H1 (cell line): Measurements from ENCODE around the gene EVI2B. TPM values are rescaled to one million over a fixed set of nuclear protein-coding genes. Genes with fewer than 3 reads are reported as not detected.

Source experiments
- CTCF ChIA-PET: fragments of 300-600 bp; sonication (Branson Sonifier 250); formaldehyde crosslinking; loops from one replicate; lab custom pipeline; 2021; ENCODE audit not compliant: partially characterized antibody; lab: Charles Lee
- POLR2A ChIA-PET: fragments of 300-600 bp; sonication (Branson Sonifier 250); formaldehyde crosslinking; loops from one replicate; lab custom pipeline; 2021; ENCODE audit warnings: inconsistent platforms; ENCODE audit not compliant: partially characterized antibody; lab: Charles Lee
- DNase-seq, 2 experiments: peaks; one replicate each; pipeline versions ENCODE4 v3.0.0 to v3.0.0-alpha.2; 2010 to 2022; ENCODE audit warnings: low spot score in 2 of 2, low read depth in 1 of 2, mixed read lengths in 1 of 2
- FAIRE-seq: peaks from 2 replicates; lab custom pipeline; 2011; peaks lifted over from hg19 to GRCh38; lab: Jason Lieb, UNC
- H2AFZ ChIP-seq: 2 replicates; pipeline ENCODE4 v1.8.1; 2012; ENCODE audit warnings: low read length, inconsistent platforms
- H2AK5ac ChIP-seq: 2 replicates; pipeline ENCODE4 v1.6.1; 2013; ENCODE audit warnings: low read depth, low read length
- H2BK120ac ChIP-seq: replicated peaks from 2 replicates; pipeline ENCODE3; 2013; ENCODE audit warnings: low read depth, low read length, inconsistent platforms
- H2BK12ac ChIP-seq: 2 replicates; pipeline ENCODE4 v1.6.1; 2013; ENCODE audit warnings: low read depth, low read length
- H2BK15ac ChIP-seq: 2 replicates; pipeline ENCODE4 v1.6.1; 2013; ENCODE audit warnings: low read length
- H2BK20ac ChIP-seq: 2 replicates; pipeline ENCODE4 v1.6.1; 2013; ENCODE audit warnings: low read length
- H2BK5ac ChIP-seq: 2 replicates; pipeline ENCODE4 v1.6.1; 2013; ENCODE audit warnings: low read depth, low read length
- H3K14ac ChIP-seq: 2 replicates; pipeline ENCODE4 v1.6.1; 2013; ENCODE audit warnings: inconsistent platforms; ENCODE audit not compliant: insufficient read length
- H3K18ac ChIP-seq: 2 replicates; pipeline ENCODE4 v1.6.1; 2013; ENCODE audit warnings: low read length; ENCODE audit errors: extremely low read depth
- H3K23ac ChIP-seq: 2 replicates; pipeline ENCODE4 v1.6.1; 2013; ENCODE audit warnings: inconsistent platforms; ENCODE audit not compliant: insufficient read length
- H3K23me2 ChIP-seq: 2 replicates; pipeline ENCODE4 v1.6.1; 2013; ENCODE audit warnings: low read depth, low read length
- H3K27ac ChIP-seq: 2 replicates; pipeline ENCODE4 v1.6.1; 2011; ENCODE audit warnings: low read depth, low read length, inconsistent platforms
- H3K27me3 ChIP-seq, 4 experiments: replicated peaks in 1 of 4; 1 replicate in 1 of 4; 2 replicates in 3 of 4; pipeline versions ENCODE4 v1.6.1 to v1.8.1; 2011 to 2013; ENCODE audit warnings: low read length in 3 of 4, mild to moderate bottlenecking in 3 of 4, inconsistent platforms in 2 of 4, mixed read lengths in 2 of 4, moderate library complexity in 1 of 4; ENCODE audit not compliant: control insufficient read depth in 3 of 4, insufficient read depth in 3 of 4; ENCODE audit errors: extremely low read depth in 1 of 4
- H3K36me3 ChIP-seq, 4 experiments: 2 replicates each; pipeline versions ENCODE4 v1.6.1 to v1.8.1; 2011 to 2013; ENCODE audit warnings: mild to moderate bottlenecking in 4 of 4, low read length in 3 of 4, moderate library complexity in 2 of 4, control low read depth in 1 of 4, inconsistent platforms in 1 of 4; ENCODE audit not compliant: insufficient read depth in 4 of 4, control insufficient read depth in 2 of 4
- H3K4ac ChIP-seq: replicated peaks from 2 replicates; pipeline ENCODE3; 2013; ENCODE audit warnings: low read length, low read depth, mixed read lengths, inconsistent platforms; ENCODE audit not compliant: insufficient read length
- H3K4me1 ChIP-seq, 4 experiments: replicated peaks in 1 of 4; 1 replicate in 1 of 4; 2 replicates in 3 of 4; pipeline versions ENCODE4 v1.6.1 to v1.8.1; 2011 to 2013; ENCODE audit warnings: low read length in 3 of 4, inconsistent platforms in 2 of 4, mixed read lengths in 1 of 4; ENCODE audit not compliant: insufficient read depth in 4 of 4, control insufficient read depth in 3 of 4
- H3K4me2 ChIP-seq, 2 experiments: 2 replicates each; pipeline versions ENCODE4 v1.6.1 to v1.8.1; 2011 to 2013; ENCODE audit warnings: low read depth in 2 of 2, low read length in 2 of 2, control low read depth in 1 of 2, inconsistent platforms in 1 of 2, mild to moderate bottlenecking in 1 of 2; ENCODE audit not compliant: insufficient read depth in 1 of 2
- H3K4me3 ChIP-seq, 4 experiments: fragments of 200-600, 300-600 bp in 1 of 4; sonication (generic), shearing (Covaris generic), sonication (Bioruptor Twin) in 1 of 4; 2 replicates each; pipeline versions ENCODE4 v1.5.1 to v1.8.1; 2011 to 2016; ENCODE audit warnings: low read length in 4 of 4, low read depth in 3 of 4, control low read depth in 2 of 4, inconsistent platforms in 2 of 4, mild to moderate bottlenecking in 2 of 4, mixed read lengths in 1 of 4, moderate library complexity in 1 of 4; ENCODE audit not compliant: insufficient read depth in 2 of 4; ENCODE audit errors: extremely low read depth in 1 of 4
- H3K56ac ChIP-seq: replicated peaks from 2 replicates; pipeline ENCODE3; 2013; ENCODE audit warnings: low read depth, mild to moderate bottlenecking, mixed read lengths, low read length, inconsistent platforms; ENCODE audit not compliant: insufficient read length
- H3K79me1 ChIP-seq: 2 replicates; pipeline ENCODE4 v1.6.1; 2013; ENCODE audit warnings: low read depth, low read length, control low read depth
- H3K79me2 ChIP-seq, 2 experiments: 2 replicates each; pipeline versions ENCODE4 v1.6.1 to v1.8.1; 2012 to 2013; ENCODE audit warnings: low read length in 2 of 2, mild to moderate bottlenecking in 2 of 2, inconsistent platforms in 1 of 2; ENCODE audit not compliant: insufficient read depth in 2 of 2, control insufficient read depth in 1 of 2
- H3K9ac ChIP-seq, 4 experiments: replicated peaks in 1 of 4; 1 replicate in 1 of 4; 2 replicates in 3 of 4; pipeline versions ENCODE4 v1.6.1 to v1.8.1; 2011 to 2013; ENCODE audit warnings: low read depth in 3 of 4, low read length in 3 of 4, control low read depth in 2 of 4, mild to moderate bottlenecking in 2 of 4, moderate library complexity in 2 of 4, inconsistent platforms in 1 of 4; ENCODE audit errors: extremely low read depth in 1 of 4
- H3K9me3 ChIP-seq, 2 experiments: 2 replicates each; pipeline versions ENCODE4 v1.6.1 to v1.8.1; 2012 to 2013; ENCODE audit warnings: mild to moderate bottlenecking in 2 of 2, moderate library complexity in 2 of 2, control low read depth in 1 of 2, inconsistent platforms in 1 of 2, low read depth in 1 of 2, low read length in 1 of 2, mixed read lengths in 1 of 2; ENCODE audit not compliant: insufficient read depth in 2 of 2
- H4K20me1 ChIP-seq, 2 experiments: replicated peaks in 1 of 2; 2 replicates each; pipeline versions ENCODE3 to v1.8.1; 2011 to 2013; ENCODE audit warnings: inconsistent platforms in 2 of 2, low read length in 2 of 2, mild to moderate bottlenecking in 1 of 2; ENCODE audit not compliant: insufficient read depth in 2 of 2, control insufficient read depth in 1 of 2
- H4K5ac ChIP-seq: 2 replicates; pipeline ENCODE4 v1.6.1; 2013; ENCODE audit warnings: low read length, low read depth, mixed read lengths, inconsistent platforms; ENCODE audit not compliant: insufficient read length
- H4K8ac ChIP-seq: 2 replicates; pipeline ENCODE4 v1.8.0; 2013; ENCODE audit warnings: mild to moderate bottlenecking, moderate library complexity, low read length, inconsistent platforms; ENCODE audit not compliant: insufficient read depth; ENCODE audit errors: extremely low read depth
- H4K91ac ChIP-seq: replicated peaks from 2 replicates; pipeline ENCODE3; 2013; ENCODE audit warnings: low read length, mixed read lengths, inconsistent platforms; ENCODE audit not compliant: insufficient read length
- GTF2F1 ChIP-seq: IDR thresholded peaks from 2 replicates; pipeline ENCODE4 v1.6.1; 2012; ENCODE audit warnings: low read depth, low read length, improper control_type of control experiment, borderline replicate concordance
- WGBS, 2 experiments: shearing (Covaris generic) in 1 of 2; methylation state at CpG; one replicate each; pipeline versions ENCODE4 v1.1.6 to v1.1.7; 2013 to 2015; ENCODE audit warnings: low lambda C conversion rate in 2 of 2, mixed read lengths in 2 of 2, inconsistent platforms in 1 of 2, low coverage in 1 of 2, missing lambda C conversion rate in 1 of 2; ENCODE audit not compliant: insufficient replicate concordance in 2 of 2, insufficient coverage in 1 of 2, insufficient read length in 1 of 2; ENCODE audit errors: extremely low coverage in 1 of 2, missing lambda C conversion rate in 1 of 2; 5-methylcytosine and 5-hydroxymethylcytosine counted together
- polyA plus RNA-seq, 7 experiments: library from polyadenylated mRNA; depleted of rRNA in 3 of 7; stranded (reverse) in 5 of 7; unstranded in 2 of 7; fragments of >200 nt in 5 of 7; fragments of 200-250 nt in 2 of 7; gene quantifications; 1 replicate in 5 of 7; 2 replicates in 1 of 7; 4 replicates in 1 of 7; pipeline versions ENCODE4 v1.2.1 to v1.2.3, GENCODE V29; 2011 to 2013; ENCODE audit warnings: missing spikeins in 2 of 7, mixed read lengths in 2 of 7
- total RNA-seq: library from RNA; stranded (reverse); fragmentation: NEBNext Ultra II Directional; extraction: Animal tissue kit (Norgen Biotek cat#: 25700); gene quantifications from 2 replicates; pipeline ENCODE4 v1.2.1, GENCODE V29; 2021

The EVI2B gene
- total and polyA plus RNA-seq, 2 of the 8 experiments (the other 6 are each of a cell fraction or from before 2014, with no cell fraction given) = not detected

- H3K27ac ChIP-seq = no peak overlapping the region
- no peak overlapping the region for H3K4me3 ChIP-seq
- H3K4ac ChIP-seq = no peak overlapping the region
Measured at GRCh38 chr17:31296142-31296541, 17.7 kb downstream of the EVI2B start.

More at GRCh38 chr17:31296142-31296541, 17.7 kb downstream of the EVI2B start:
- Histone ChIP-seq H3K9ac (no peak overlapping the region), H2BK12ac (no peak overlapping the region), H2AFZ (no peak overlapping the region), H3K9me3 (peaks cover 0 to 5% of the 10 kb centered on the region in 2 experiments; a peak in 1 of 4 replicates), H3K18ac (no peak overlapping the region), H2AK5ac (no peak overlapping the region), H4K91ac (no peak overlapping the region), H3K79me1 (no peaks in the 10 kb centered on the region), H3K36me3 (no peaks in the 10 kb centered on the region), H3K4me1 (peaks cover 0 to 3% (median 0%) of the 10 kb centered on the region in 4 experiments; a peak in 1 of 7 replicates), H3K23ac (no peak overlapping the region), H3K4me2 (no peak overlapping the region), H3K56ac (no peak overlapping the region), H2BK15ac (no peak overlapping the region), H2BK120ac (no peak overlapping the region), H3K23me2 (no peaks in the 10 kb centered on the region), H3K79me2 (no peaks in the 10 kb centered on the region), H4K8ac (no peak overlapping the region), H3K27me3 (no peaks in the 10 kb centered on the region), H4K5ac (no peak overlapping the region), H2BK5ac (no peak overlapping the region), H4K20me1 (no peaks in the 10 kb centered on the region), H3K14ac (no peak overlapping the region), H2BK20ac (no peak overlapping the region)
- TF ChIP-seq GTF2F1 = no peak
- CTCF ChIA-PET = no interaction called here
- WGBS, 2 experiments = 83% methylated on average over 2 of the region's 2 CpGs; no CpG with 5 or more reads in 1 of the 2 experiments
- no peak for DNase-seq
- FAIRE-seq = no peak
- POLR2A ChIA-PET = no interaction called here
